GM23248 (cell line): Measurements from ENCODE around the gene HNF1B. TPM values are rescaled to one million over a fixed set of nuclear protein-coding genes. Genes with fewer than 3 reads are reported as not detected.

Source experiments
- DNase-seq: peaks from one replicate; pipeline ENCODE4 v3.0.0-alpha.2; 2015
- H2AFZ ChIP-seq: fragments of 200-600 bp; sonication (generic); 2 replicates; pipeline ENCODE4 v1.6.1; 2016; ENCODE audit warnings: antibody characterized with exemption
- H3F3A ChIP-seq: fragments of 200-600 bp; sonication (generic); 2 replicates; pipeline ENCODE4 v1.6.1; 2016; ENCODE audit warnings: mild to moderate bottlenecking, antibody characterized with exemption, mixed run types; ENCODE audit not compliant: insufficient read depth
- H3K27ac ChIP-seq: fragments of 200-600 bp; sonication (generic); 2 replicates; pipeline ENCODE4 v1.5.1; 2016; ENCODE audit warnings: mild to moderate bottlenecking
- H3K27me3 ChIP-seq: fragments of 200-600 bp; sonication (generic); replicated peaks from 2 replicates; pipeline ENCODE4 v1.6.1; 2016; ENCODE audit warnings: mild to moderate bottlenecking; ENCODE audit not compliant: insufficient read depth
- H3K36me3 ChIP-seq: fragments of 200-600 bp; sonication (generic); 2 replicates; pipeline ENCODE4 v1.6.1; 2016; ENCODE audit warnings: low read depth, mild to moderate bottlenecking
- H3K4me1 ChIP-seq: fragments of 200-600 bp; sonication (generic); 2 replicates; pipeline ENCODE4 v1.6.1; 2016; ENCODE audit warnings: mild to moderate bottlenecking; ENCODE audit not compliant: insufficient read depth
- H3K4me2 ChIP-seq: fragments of 200-600 bp; sonication (generic); one replicate; pipeline ENCODE4 v1.6.1; 2016; ENCODE audit warnings: mild to moderate bottlenecking; ENCODE audit not compliant: unreplicated experiment
- H3K4me3 ChIP-seq: fragments of 200-600 bp; sonication (generic); 2 replicates; pipeline ENCODE4 v1.5.1; 2016; ENCODE audit warnings: mild to moderate bottlenecking
- H3K79me2 ChIP-seq: fragments of 200-600 bp; sonication (generic); 2 replicates; pipeline ENCODE4 v1.6.1; 2016; ENCODE audit warnings: mild to moderate bottlenecking; ENCODE audit not compliant: insufficient read depth
- H3K9ac ChIP-seq: fragments of 200-600 bp; sonication (generic); 2 replicates; pipeline ENCODE4 v1.6.1; 2016; ENCODE audit warnings: mild to moderate bottlenecking
- H3K9me2 ChIP-seq: fragments of 200-600 bp; sonication (generic); 2 replicates; pipeline ENCODE4 v1.6.1; 2016; ENCODE audit warnings: mixed run types, mild to moderate bottlenecking, moderate library complexity; ENCODE audit not compliant: insufficient read depth
- H3K9me3 ChIP-seq: fragments of 200-600 bp; sonication (generic); one replicate; pipeline ENCODE4 v1.6.1; 2017; ENCODE audit warnings: low read depth
- H4K20me1 ChIP-seq: fragments of 200-600 bp; sonication (generic); 2 replicates; pipeline ENCODE4 v1.6.0; 2016; ENCODE audit not compliant: insufficient read depth
- EZH2 ChIP-seq: fragments of 200-600 bp; sonication (generic); IDR thresholded peaks from 2 replicates; pipeline ENCODE4 v1.6.1; 2018; ENCODE audit warnings: antibody characterized with exemption, mild to moderate bottlenecking; ENCODE audit not compliant: insufficient read depth, poor library complexity, severe bottlenecking
- EZH2phosphoT487 ChIP-seq: fragments of 200-600 bp; sonication (generic); IDR thresholded peaks from 2 replicates; pipeline ENCODE4 v1.6.1; 2018; ENCODE audit warnings: antibody characterized with exemption, moderate library complexity, mild to moderate bottlenecking, low read depth; ENCODE audit not compliant: insufficient read depth
- WGBS, 2 experiments: methylation state at CpG; one replicate each; pipeline ENCODE4 v1.1.6; 2015 to 2017; ENCODE audit warnings: low lambda C conversion rate in 2 of 2, low coverage in 1 of 2; ENCODE audit errors: missing lambda C conversion rate in 2 of 2; 5-methylcytosine and 5-hydroxymethylcytosine counted together
- in situ Hi-C: fragments of 300-500 bp; cut with MboI; formaldehyde crosslinking; loops from 2 replicates; pipeline ENCODE4 v1.15.0; 2020
- polyA plus RNA-seq: library from polyadenylated mRNA; unstranded; fragments of >200 nt; fragmentation: Nextera tagmentation; extraction: Ambion mirVana; gene quantifications from 2 replicates; pipeline ENCODE4 v1.2.1, GENCODE V29; 2016
- total RNA-seq: library from RNA; depleted of rRNA; stranded (reverse); fragments of >200 nt; shearing (Covaris generic); gene quantifications from 2 replicates; pipeline ENCODE4 v1.2.3, GENCODE V29; 2014; rRNA removed

Gene HNF1B, protein sequence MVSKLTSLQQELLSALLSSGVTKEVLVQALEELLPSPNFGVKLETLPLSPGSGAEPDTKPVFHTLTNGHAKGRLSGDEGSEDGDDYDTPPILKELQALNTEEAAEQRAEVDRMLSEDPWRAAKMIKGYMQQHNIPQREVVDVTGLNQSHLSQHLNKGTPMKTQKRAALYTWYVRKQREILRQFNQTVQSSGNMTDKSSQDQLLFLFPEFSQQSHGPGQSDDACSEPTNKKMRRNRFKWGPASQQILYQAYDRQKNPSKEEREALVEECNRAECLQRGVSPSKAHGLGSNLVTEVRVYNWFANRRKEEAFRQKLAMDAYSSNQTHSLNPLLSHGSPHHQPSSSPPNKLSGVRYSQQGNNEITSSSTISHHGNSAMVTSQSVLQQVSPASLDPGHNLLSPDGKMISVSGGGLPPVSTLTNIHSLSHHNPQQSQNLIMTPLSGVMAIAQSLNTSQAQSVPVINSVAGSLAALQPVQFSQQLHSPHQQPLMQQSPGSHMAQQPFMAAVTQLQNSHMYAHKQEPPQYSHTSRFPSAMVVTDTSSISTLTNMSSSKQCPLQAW
- total RNA-seq: not detected in 2 replicates
- polyA plus RNA-seq: not detected in 2 replicates

DNA sequence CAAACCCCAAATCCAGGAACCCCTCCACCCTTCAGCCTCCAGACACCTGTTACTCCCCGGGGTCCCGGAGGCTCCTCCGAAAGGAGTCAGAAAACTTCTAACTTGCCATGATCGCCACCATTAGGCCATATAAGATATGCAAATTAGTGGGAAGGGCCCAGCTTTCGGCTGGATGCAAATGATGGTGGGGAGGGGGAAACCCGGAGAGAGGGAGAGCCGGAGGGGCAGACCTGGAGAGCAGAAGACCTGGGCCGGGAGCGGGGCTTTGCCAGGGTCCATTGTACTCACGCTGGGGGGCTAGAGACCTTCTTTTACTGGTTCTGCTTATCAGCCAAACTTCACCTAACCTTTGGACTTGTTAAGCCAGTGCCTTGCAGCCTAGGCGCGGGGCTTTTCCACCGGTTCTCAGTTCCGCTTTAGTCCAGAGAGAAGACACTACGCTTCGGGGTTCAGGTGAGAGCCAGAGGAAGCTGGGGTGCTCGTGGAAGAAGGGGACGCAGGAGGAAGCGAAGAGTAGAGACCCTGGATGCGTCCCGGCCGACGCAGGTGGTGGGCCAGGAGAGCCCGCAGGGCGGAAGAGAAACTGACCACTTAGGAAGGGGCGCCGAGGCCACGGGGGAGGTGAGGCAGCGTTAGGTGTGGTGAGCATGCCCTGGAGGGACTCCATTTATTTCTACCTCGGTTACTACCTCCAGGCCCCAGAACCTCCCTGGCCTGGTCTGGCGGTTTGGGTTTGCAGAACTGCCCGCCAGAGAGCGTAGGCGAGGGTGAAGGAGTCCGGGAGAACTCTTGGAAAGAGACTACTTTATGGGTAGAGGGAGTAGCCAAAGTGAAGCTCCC is at the start of gene HNF1B:
HNF1B (minus strand) TSS at position 99 of the 840 bp plus-strand sequence. CDS start 175 bp downstream, outside the sequence.
- H3K9ac ChIP-seq: no peak within 1 kb of the TSS
- DNase-seq: no peak
- H3K4me2 ChIP-seq: no peak within 1 kb of the TSS
- no peaks in the 10 kb centered on the region for H3K79me2 ChIP-seq
- H3K9me3 ChIP-seq: no peaks in the 10 kb centered on the region
- TF ChIP-seq EZH2 (peak; percentile 96), EZH2phosphoT487 (peak; percentile 43; the same call in 1 of the 2 replicates)
- no peak within 1 kb of the TSS for H2AFZ ChIP-seq
- no peaks in the 10 kb centered on the region for H3K9me2 ChIP-seq
- H3K36me3 ChIP-seq: no peaks in the 10 kb centered on the region
- 6% methylated on average over 35 of the region's 35 CpGs for WGBS, 2 experiments
- no peak within 1 kb of the TSS for H3K4me3 ChIP-seq
- in situ Hi-C loops: no loop called here
- no peaks in the 10 kb centered on the region for H4K20me1 ChIP-seq
- H3F3A ChIP-seq: no peaks in the 10 kb centered on the region
- peaks cover 82% of the 10 kb centered on the region for H3K27me3 ChIP-seq
- no peak within 1 kb of the TSS for H3K27ac ChIP-seq
- H3K4me1 ChIP-seq: no peaks in the 10 kb centered on the region

DNA sequence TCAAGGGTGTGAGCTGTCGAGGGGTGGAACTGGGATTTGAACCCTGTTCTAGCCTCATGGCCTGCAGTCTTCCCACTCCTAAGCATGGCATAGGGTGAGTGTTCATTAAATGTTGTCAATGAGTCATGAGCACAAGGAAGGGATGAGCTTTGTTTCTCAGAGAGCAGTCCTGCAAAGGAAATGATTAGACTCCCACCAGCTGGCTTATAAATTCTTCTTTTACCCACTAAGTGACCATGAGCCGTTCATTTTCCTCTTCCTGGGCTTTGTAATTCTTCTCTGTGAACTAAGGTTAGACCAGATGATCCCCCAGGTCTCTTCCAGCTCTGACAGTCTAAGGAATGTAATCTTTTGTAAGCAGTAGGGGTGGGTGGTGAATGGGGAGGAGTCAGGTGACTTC is 47.9 kb upstream of the HNF1B start:
- no peaks in the 10 kb centered on the region for H3F3A ChIP-seq
- in situ Hi-C loops: no loop called here
- no peaks in the 10 kb centered on the region for H3K36me3 ChIP-seq
- no peaks in the 10 kb centered on the region for H3K79me2 ChIP-seq
- peaks cover 24% of the 10 kb centered on the region; the same call in 1 of the 2 replicates for H3K27me3 ChIP-seq
- no peak overlapping the region for H2AFZ ChIP-seq
- no peak overlapping the region for H3K4me3 ChIP-seq
- no peaks in the 10 kb centered on the region for H3K4me1 ChIP-seq
- no peaks in the 10 kb centered on the region for H3K9me2 ChIP-seq
- H3K27ac ChIP-seq: no peak overlapping the region; the same call in 1 of the 2 replicates
- TF ChIP-seq EZH2 (no peak), EZH2phosphoT487 (no peak)
- peak; percentile 60 for DNase-seq
- H4K20me1 ChIP-seq: no peaks in the 10 kb centered on the region
- H3K9me3 ChIP-seq: no peaks in the 10 kb centered on the region
- 38 to 42% methylated on average over 2 of the region's 2 CpGs for whole genome bisulfite sequencing, 2 experiments
- H3K9ac ChIP-seq: no peak overlapping the region
- no peak overlapping the region for H3K4me2 ChIP-seq

DNA sequence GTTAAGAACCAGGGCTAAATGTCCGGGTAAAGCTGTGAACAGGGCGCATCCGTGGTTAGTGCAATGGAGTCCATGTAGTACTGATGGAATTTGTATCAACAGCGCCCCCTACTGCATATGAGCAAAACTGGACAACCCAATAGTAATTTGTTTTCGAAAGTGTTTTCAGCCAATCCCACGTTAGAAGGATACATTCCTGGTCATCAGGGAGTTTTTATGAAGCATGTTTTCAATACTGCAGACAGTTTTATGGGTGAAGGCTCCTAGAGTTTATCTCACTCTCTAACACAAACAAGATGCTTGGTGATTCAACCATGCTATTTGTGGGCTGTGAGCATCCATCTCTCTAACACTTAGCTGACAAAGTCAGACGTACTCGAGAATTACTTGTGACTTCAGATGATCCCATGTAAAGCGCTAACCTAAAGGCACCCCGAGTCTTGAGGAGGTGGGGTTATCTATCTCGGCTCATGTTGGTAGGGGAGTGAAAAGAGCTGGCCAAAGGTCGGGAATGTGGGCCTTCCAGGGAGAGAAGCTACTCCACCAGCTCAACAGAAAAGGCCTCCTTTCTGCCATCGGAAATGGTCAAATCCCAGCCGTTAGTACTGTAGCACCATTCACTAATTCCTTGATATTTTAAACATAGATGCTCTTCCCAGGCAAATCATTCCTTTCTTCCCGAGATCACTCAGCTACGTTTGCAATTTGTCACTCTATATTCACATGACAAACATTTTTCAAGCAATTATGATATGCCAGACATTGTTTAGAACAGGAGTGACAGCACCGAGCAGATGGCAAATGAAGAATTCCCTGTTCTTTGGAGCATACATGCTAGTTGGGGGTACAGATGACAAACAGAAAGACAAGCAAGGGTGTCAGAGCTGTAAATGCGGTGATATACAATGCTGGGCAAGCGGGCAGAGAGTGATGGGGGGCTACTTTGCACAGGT is 46.9 kb upstream of the HNF1B start:
- DNase-seq: peak; percentile 40
- H4K20me1 ChIP-seq: no peaks in the 10 kb centered on the region
- H3K4me3 ChIP-seq: no peak overlapping the region
- H3K27ac ChIP-seq: no peak overlapping the region
- no peaks in the 10 kb centered on the region for H3K9me3 ChIP-seq
- no peaks in the 10 kb centered on the region for H3K79me2 ChIP-seq
- H3K36me3 ChIP-seq: no peaks in the 10 kb centered on the region
- H3F3A ChIP-seq: no peaks in the 10 kb centered on the region
- no peaks in the 10 kb centered on the region for H3K9me2 ChIP-seq
- in situ Hi-C loops: no loop called here
- H3K9ac ChIP-seq: no peak overlapping the region
- 45 to 47% methylated on average over 19 of the region's 19 CpGs for WGBS, 2 experiments
- peaks cover 30% of the 10 kb centered on the region; the same call in 1 of the 2 replicates for H3K27me3 ChIP-seq
- no peak overlapping the region for H2AFZ ChIP-seq
- H3K4me1 ChIP-seq: no peaks in the 10 kb centered on the region
- no peak overlapping the region for H3K4me2 ChIP-seq
- TF ChIP-seq EZH2phosphoT487: no peak
- TF ChIP-seq EZH2: no peak
